ENCODE measurements around the gene DPM3. TPM values are rescaled to one million over a fixed set of nuclear protein-coding genes. Genes with fewer than 3 reads are reported as not detected.

DPM3 gene
- total RNA-seq, 4 donors from 2014 or later, result 7.2 to 130 (median 62.6) TPM

GRCh38 chr1:155107309-155108264 lies 32.7 kb downstream of the DPM3 start:
- in situ Hi-C loops (cut with MboI; ENCODE audit: low pct_ligation_motif_present in 1 of 4, low pct_unique_long_range_greater_than_20kb in 1 of 4, low sequenced_read_pairs in 3 of 4) (no loop called here), intact Hi-C loops (cut with DNase I; ENCODE audit: low total_unique reads) (no loop called here)
- H3K27me3 ChIP-seq, result no peaks in the 10 kb centered on the region
- TF ChIP-seq POLR2A (IDR thresholded peaks at IDR 0.05) (no peak), EP300 (IDR thresholded peaks at IDR 0.05; ENCODE audit: low read depth) (no peak), CTCF (IDR thresholded peaks at IDR 0.05) (no peak), POLR2AphosphoS5 (IDR thresholded peaks at IDR 0.05) (no peak)
- H3K36me3 ChIP-seq, result no peaks in the 10 kb centered on the region
- peaks cover 0 to 16% (median 0%) of the 10 kb centered on the region in 4 donors for H3K4me1 ChIP-seq
- WGBS, 2 donors (ENCODE audit: low coverage in 1 of 2), result 64 to 70% methylated on average over 4 to 12 of the region's 12 CpGs
- H3K9me3 ChIP-seq, result no peaks in the 10 kb centered on the region
- no peak overlapping the region for H3K4me3 ChIP-seq
- no peak overlapping the region for H3K27ac ChIP-seq
- no peak for DNase-seq

- intact Hi-C loops (cut with DNase I; ENCODE audit: low total_unique reads) (no loop called here), in situ Hi-C loops (cut with MboI; ENCODE audit: low pct_ligation_motif_present in 1 of 4, low pct_unique_long_range_greater_than_20kb in 1 of 4, low sequenced_read_pairs in 3 of 4) (no loop called here)
- no peak overlapping the region for H3K27ac ChIP-seq
- H3K36me3 ChIP-seq, result no peaks in the 10 kb centered on the region
- H3K4me1 ChIP-seq, result peaks cover 0 to 23% (median 7%) of the 10 kb centered on the region in 4 donors
- DNase-seq, result no peak
- H3K9me3 ChIP-seq, result no peaks in the 10 kb centered on the region
- TF ChIP-seq EP300 (IDR thresholded peaks at IDR 0.05; ENCODE audit: low read depth) (no peak), CTCF (IDR thresholded peaks at IDR 0.05) (no peak), POLR2AphosphoS5 (IDR thresholded peaks at IDR 0.05) (no peak), POLR2A (IDR thresholded peaks at IDR 0.05) (no peak)
- WGBS, 2 donors (ENCODE audit: low coverage in 1 of 2), result 61 to 64% methylated on average over 5 to 6 of the region's 6 CpGs
- no peak overlapping the region for H3K4me3 ChIP-seq
- no peaks in the 10 kb centered on the region for H3K27me3 ChIP-seq
These were observed 33.5 kb downstream of the DPM3 start for GRCh38 chr1:155106862-155107261.

GRCh38 chr1:155105604-155106011 lies 34.7 kb downstream of the DPM3 start:
- Histone ChIP-seq H3K4me3 (no peak overlapping the region), H3K9me3 (no peaks in the 10 kb centered on the region), H3K4me1 (peaks cover 0 to 25% (median 8%) of the 10 kb centered on the region in 4 donors), H3K36me3 (no peaks in the 10 kb centered on the region), H3K27ac (peak overlapping the region; percentile 2 to 30 (median 12)), H3K27me3 (no peaks in the 10 kb centered on the region)
- TF ChIP-seq POLR2A (IDR thresholded peaks at IDR 0.05) (no peak), EP300 (IDR thresholded peaks at IDR 0.05; ENCODE audit: low read depth) (no peak), POLR2AphosphoS5 (IDR thresholded peaks at IDR 0.05) (peak in 1 of 3 donors; percentile 26), CTCF (IDR thresholded peaks at IDR 0.05) (no peak)
- in situ Hi-C loops (cut with MboI; ENCODE audit: low pct_ligation_motif_present in 1 of 4, low pct_unique_long_range_greater_than_20kb in 1 of 4, low sequenced_read_pairs in 3 of 4), result no loop called here
- WGBS, 2 donors (ENCODE audit: low coverage in 1 of 2), result 45 to 50% methylated on average over 5 to 7 of the region's 7 CpGs
- peak; percentile 55 for DNase-seq
- intact Hi-C loops (cut with DNase I; ENCODE audit: low total_unique reads), result no loop called here

GRCh38 chr1:155104605-155105534 lies 35.5 kb downstream of the DPM3 start:
- TF ChIP-seq POLR2AphosphoS5 (IDR thresholded peaks at IDR 0.05) (no peak), POLR2A (IDR thresholded peaks at IDR 0.05) (no peak), EP300 (IDR thresholded peaks at IDR 0.05; ENCODE audit: low read depth) (no peak), CTCF (IDR thresholded peaks at IDR 0.05) (no peak)
- 79 to 84% methylated on average over 7 of the region's 7 CpGs for WGBS, 2 donors (ENCODE audit: low coverage in 1 of 2)
- Histone ChIP-seq H3K4me3 (no peak overlapping the region), H3K4me1 (peaks cover 0 to 25% (median 8%) of the 10 kb centered on the region in 4 donors), H3K27ac (peak overlapping the region; percentile 2 to 30 (median 12)), H3K27me3 (no peaks in the 10 kb centered on the region), H3K36me3 (no peaks in the 10 kb centered on the region), H3K9me3 (no peaks in the 10 kb centered on the region)
- intact Hi-C loops (cut with DNase I; ENCODE audit: low total_unique reads), result no loop called here
- in situ Hi-C loops (cut with MboI; ENCODE audit: low pct_ligation_motif_present in 1 of 4, low pct_unique_long_range_greater_than_20kb in 1 of 4, low sequenced_read_pairs in 3 of 4), result no loop called here
- no peak for DNase-seq
